ENCODE results near the gene CDK8.

CDK8 gene

GRCh38 chr13:26266311-26266710 lies 12.4 kb downstream of the CDK8 start:
- Histone ChIP-seq H4K20me1 (ENCODE audit: insufficient read depth, low read length) (no peaks in the 10 kb centered on the region), H3K9ac (ENCODE audit: low read length) (no peak overlapping the region), H3K4me1 (ENCODE audit: insufficient read depth, low read length, severe bottlenecking) (no peaks in the 10 kb centered on the region), H3K27ac (ENCODE audit: low read depth, low read length, poor library complexity, severe bottlenecking) (no peak overlapping the region), H3K36me3 (ENCODE audit: insufficient read depth, low read length) (no peaks in the 10 kb centered on the region), H3K4me2 (ENCODE audit: low read length) (no peak overlapping the region), H2AFZ (ENCODE audit: low read length) (no peak overlapping the region), H3F3A (ENCODE audit: insufficient read depth, low read length) (no peaks in the 10 kb centered on the region), H3K9me3 (ENCODE audit: low read length) (no peaks in the 10 kb centered on the region), H3K27me3 (ENCODE audit: insufficient read depth, low read length) (no peaks in the 10 kb centered on the region), H3K79me2 (ENCODE audit: insufficient read depth, low read length) (peaks cover 9% of the 10 kb centered on the region), H3K4me3 (ENCODE audit: low read depth, low read length, poor library complexity, severe bottlenecking) (no peak overlapping the region), H3K9me2 (ENCODE audit: low read depth, low read length) (no peaks in the 10 kb centered on the region)
- no peak for TF ChIP-seq EZH2 (IDR thresholded peaks at IDR 0.05; ENCODE audit: borderline replicate concordance, low read length)
- TF ChIP-seq, protein P1, sequence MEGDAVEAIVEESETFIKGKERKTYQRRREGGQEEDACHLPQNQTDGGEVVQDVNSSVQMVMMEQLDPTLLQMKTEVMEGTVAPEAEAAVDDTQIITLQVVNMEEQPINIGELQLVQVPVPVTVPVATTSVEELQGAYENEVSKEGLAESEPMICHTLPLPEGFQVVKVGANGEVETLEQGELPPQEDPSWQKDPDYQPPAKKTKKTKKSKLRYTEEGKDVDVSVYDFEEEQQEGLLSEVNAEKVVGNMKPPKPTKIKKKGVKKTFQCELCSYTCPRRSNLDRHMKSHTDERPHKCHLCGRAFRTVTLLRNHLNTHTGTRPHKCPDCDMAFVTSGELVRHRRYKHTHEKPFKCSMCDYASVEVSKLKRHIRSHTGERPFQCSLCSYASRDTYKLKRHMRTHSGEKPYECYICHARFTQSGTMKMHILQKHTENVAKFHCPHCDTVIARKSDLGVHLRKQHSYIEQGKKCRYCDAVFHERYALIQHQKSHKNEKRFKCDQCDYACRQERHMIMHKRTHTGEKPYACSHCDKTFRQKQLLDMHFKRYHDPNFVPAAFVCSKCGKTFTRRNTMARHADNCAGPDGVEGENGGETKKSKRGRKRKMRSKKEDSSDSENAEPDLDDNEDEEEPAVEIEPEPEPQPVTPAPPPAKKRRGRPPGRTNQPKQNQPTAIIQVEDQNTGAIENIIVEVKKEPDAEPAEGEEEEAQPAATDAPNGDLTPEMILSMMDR (IDR thresholded peaks at IDR 0.05; ENCODE audit: low read length), result no peak

- Histone ChIP-seq H3K9me3 (ENCODE audit: low read length) (no peaks in the 10 kb centered on the region), H3K4me3 (ENCODE audit: low read depth, low read length, poor library complexity, severe bottlenecking) (no peak overlapping the region), H3K36me3 (ENCODE audit: insufficient read depth, low read length) (no peaks in the 10 kb centered on the region), H3K4me1 (ENCODE audit: insufficient read depth, low read length, severe bottlenecking) (no peaks in the 10 kb centered on the region), H3K4me2 (ENCODE audit: low read length) (no peak overlapping the region), H3F3A (ENCODE audit: insufficient read depth, low read length) (no peaks in the 10 kb centered on the region), H3K27me3 (ENCODE audit: insufficient read depth, low read length) (no peaks in the 10 kb centered on the region), H4K20me1 (ENCODE audit: insufficient read depth, low read length) (no peaks in the 10 kb centered on the region), H3K79me2 (ENCODE audit: insufficient read depth, low read length) (peaks cover 7% of the 10 kb centered on the region; the same call in 1 of the 2 replicates), H3K9ac (ENCODE audit: low read length) (no peak overlapping the region), H3K27ac (ENCODE audit: low read depth, low read length, poor library complexity, severe bottlenecking) (no peak overlapping the region), H3K9me2 (ENCODE audit: low read depth, low read length) (no peaks in the 10 kb centered on the region), H2AFZ (ENCODE audit: low read length) (no peak overlapping the region)
- TF ChIP-seq, protein P1 (IDR thresholded peaks at IDR 0.05; ENCODE audit: low read length), result no peak
- TF ChIP-seq EZH2 (IDR thresholded peaks at IDR 0.05; ENCODE audit: borderline replicate concordance, low read length), result no peak
Measured at GRCh38 chr13:26270707-26271106, 16.8 kb downstream of the CDK8 start.

DNA sequence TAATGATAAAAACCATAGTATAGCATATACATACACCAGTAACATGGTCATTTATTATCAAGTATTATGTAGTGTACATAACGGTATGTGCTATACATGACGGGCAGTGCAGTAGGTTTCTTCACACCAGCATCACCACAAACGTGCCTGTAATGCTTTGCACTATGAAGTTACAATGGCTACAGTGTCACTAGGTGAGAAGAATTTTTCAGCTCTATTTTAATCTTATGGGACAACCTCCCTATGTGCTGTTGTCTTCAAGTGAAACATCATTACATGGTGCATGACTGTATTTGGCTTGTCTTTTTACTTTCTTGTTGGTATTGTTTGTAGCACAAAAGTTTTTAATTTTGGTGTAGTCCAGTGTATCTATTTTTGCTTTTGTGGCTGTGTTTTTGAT lies 18.7 kb downstream of the CDK8 start:
- peaks cover 3% of the 10 kb centered on the region; the same call in 1 of the 2 replicates for H3K79me2 ChIP-seq (ENCODE audit: insufficient read depth, low read length)
- H3K4me3 ChIP-seq (ENCODE audit: low read depth, low read length, poor library complexity, severe bottlenecking), result no peak overlapping the region
- H3K27me3 ChIP-seq (ENCODE audit: insufficient read depth, low read length), result no peaks in the 10 kb centered on the region
- no peaks in the 10 kb centered on the region for H3K36me3 ChIP-seq (ENCODE audit: insufficient read depth, low read length)
- no peak for TF ChIP-seq EZH2 (IDR thresholded peaks at IDR 0.05; ENCODE audit: borderline replicate concordance, low read length)
- TF ChIP-seq, protein P1 (IDR thresholded peaks at IDR 0.05; ENCODE audit: low read length), result no peak
- H3F3A ChIP-seq (ENCODE audit: insufficient read depth, low read length), result no peaks in the 10 kb centered on the region
- no peaks in the 10 kb centered on the region for H3K4me1 ChIP-seq (ENCODE audit: insufficient read depth, low read length, severe bottlenecking)
- no peak overlapping the region for H3K9ac ChIP-seq (ENCODE audit: low read length)
- no peaks in the 10 kb centered on the region for H4K20me1 ChIP-seq (ENCODE audit: insufficient read depth, low read length)
- no peak overlapping the region for H3K4me2 ChIP-seq (ENCODE audit: low read length)
- H2AFZ ChIP-seq (ENCODE audit: low read length), result no peak overlapping the region
- no peaks in the 10 kb centered on the region for H3K9me2 ChIP-seq (ENCODE audit: low read depth, low read length)
- H3K27ac ChIP-seq (ENCODE audit: low read depth, low read length, poor library complexity, severe bottlenecking), result no peak overlapping the region
- H3K9me3 ChIP-seq (ENCODE audit: low read length), result no peaks in the 10 kb centered on the region
